Measurements from ENCODE around the gene C11orf21. TPM values are rescaled to one million over a fixed set of nuclear protein-coding genes. Genes with fewer than 3 reads are reported as not detected.

Gene C11orf21
- total and polyA plus RNA-seq, 9 of the 15 experiments (the other 6 are each of a cell fraction or from before 2014, with no cell fraction given), result 0.10 to 2.6 (median 2.0) TPM

DNA sequence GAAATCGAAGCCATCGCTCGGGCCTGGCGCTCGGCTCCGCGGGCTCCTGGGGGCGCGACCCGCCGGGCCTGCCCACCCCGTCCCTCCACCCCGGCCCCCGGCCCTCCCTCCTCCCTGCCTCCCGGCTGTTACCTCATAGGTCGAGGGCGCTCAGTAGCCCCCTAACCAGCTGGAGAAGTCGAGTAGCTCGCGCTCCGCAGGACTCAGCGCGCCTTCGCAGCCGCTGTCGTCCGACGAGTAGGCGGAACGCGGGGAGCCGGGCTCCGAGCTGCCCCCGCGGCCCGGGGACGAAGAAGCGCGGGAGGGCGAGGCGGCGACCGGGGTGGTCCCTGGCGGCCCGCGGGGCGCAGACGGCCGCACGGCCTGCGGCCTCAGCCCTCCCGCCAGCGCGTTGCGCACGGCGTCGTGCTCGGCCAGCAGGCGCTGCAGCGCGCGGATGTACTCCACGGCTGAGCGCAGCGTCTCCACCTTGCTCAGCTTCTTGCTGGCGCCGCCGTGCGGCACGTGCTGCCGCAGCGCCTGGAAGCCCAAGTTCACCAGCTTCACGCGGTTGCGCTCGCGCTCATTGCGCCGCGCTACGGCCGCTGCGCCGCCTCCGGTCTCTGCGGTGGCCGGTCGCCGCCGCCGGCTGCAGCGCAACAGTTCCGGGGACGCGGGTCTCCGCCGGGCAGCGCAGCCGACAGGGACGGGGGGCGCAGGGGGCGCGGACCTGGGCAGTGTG, 32.0 kb downstream of the C11orf21 start (continued):
- TF ChIP-seq, protein P1, sequence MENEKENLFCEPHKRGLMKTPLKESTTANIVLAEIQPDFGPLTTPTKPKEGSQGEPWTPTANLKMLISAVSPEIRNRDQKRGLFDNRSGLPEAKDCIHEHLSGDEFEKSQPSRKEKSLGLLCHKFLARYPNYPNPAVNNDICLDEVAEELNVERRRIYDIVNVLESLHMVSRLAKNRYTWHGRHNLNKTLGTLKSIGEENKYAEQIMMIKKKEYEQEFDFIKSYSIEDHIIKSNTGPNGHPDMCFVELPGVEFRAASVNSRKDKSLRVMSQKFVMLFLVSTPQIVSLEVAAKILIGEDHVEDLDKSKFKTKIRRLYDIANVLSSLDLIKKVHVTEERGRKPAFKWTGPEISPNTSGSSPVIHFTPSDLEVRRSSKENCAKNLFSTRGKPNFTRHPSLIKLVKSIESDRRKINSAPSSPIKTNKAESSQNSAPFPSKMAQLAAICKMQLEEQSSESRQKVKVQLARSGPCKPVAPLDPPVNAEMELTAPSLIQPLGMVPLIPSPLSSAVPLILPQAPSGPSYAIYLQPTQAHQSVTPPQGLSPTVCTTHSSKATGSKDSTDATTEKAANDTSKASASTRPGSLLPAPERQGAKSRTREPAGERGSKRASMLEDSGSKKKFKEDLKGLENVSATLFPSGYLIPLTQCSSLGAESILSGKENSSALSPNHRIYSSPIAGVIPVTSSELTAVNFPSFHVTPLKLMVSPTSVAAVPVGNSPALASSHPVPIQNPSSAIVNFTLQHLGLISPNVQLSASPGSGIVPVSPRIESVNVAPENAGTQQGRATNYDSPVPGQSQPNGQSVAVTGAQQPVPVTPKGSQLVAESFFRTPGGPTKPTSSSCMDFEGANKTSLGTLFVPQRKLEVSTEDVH (IDR thresholded peaks at IDR 0.05; ENCODE audit: low read depth, partially characterized antibody), result no peak
- TF ChIP-seq ESRRB (CRISPR knock-in tag; IDR thresholded peaks at IDR 0.05; ENCODE audit: borderline replicate concordance) (no peak), CEBPG (CRISPR knock-in tag; IDR thresholded peaks at IDR 0.05) (peak; percentile 37; the same call in 1 of the 2 replicates), CEBPG (tag; conservative IDR thresholded peaks at IDR 0.05 in 1 of 2, IDR thresholded peaks at IDR 0.05 in 1 of 2) (no peak; a peak in 1 of 4 replicates), RB1 (IDR thresholded peaks at IDR 0.05; ENCODE audit: low read depth) (peak; percentile 50; the same call in 1 of the 2 replicates), FOXA3 (CRISPR knock-in tag; conservative IDR thresholded peaks at IDR 0.05 in 1 of 2, IDR thresholded peaks at IDR 0.05 in 1 of 2) (0 out of 4 replicates have a peak, but pooled peaks of 1 of the 2 experiments have one; percentile 77), SUPT5H (IDR thresholded peaks at IDR 0.05) (no peak), ZC3H4 (CRISPR knock-in tag; IDR thresholded peaks at IDR 0.05; ENCODE audit: borderline replicate concordance) (no peak), NR2C2 (CRISPR knock-in tag; IDR thresholded peaks at IDR 0.05) (peak; percentile 64), NR2C2 (tag; IDR thresholded peaks at IDR 0.05) (no peak), ZNF561 (CRISPR knock-in tag; conservative IDR thresholded peaks at IDR 0.05) (no peak), MCM7 (IDR thresholded peaks at IDR 0.05) (no peak), ZNF778 (CRISPR knock-in tag; IDR thresholded peaks at IDR 0.05) (no peak), HNRNPLL (IDR thresholded peaks at IDR 0.05; ENCODE audit: low read depth, low read length, poor library complexity, severe bottlenecking) (peak; percentile 95), CBX1 (IDR thresholded peaks at IDR 0.05; ENCODE audit: low read depth) (no peak)
- TF ChIP-seq, protein P2, sequence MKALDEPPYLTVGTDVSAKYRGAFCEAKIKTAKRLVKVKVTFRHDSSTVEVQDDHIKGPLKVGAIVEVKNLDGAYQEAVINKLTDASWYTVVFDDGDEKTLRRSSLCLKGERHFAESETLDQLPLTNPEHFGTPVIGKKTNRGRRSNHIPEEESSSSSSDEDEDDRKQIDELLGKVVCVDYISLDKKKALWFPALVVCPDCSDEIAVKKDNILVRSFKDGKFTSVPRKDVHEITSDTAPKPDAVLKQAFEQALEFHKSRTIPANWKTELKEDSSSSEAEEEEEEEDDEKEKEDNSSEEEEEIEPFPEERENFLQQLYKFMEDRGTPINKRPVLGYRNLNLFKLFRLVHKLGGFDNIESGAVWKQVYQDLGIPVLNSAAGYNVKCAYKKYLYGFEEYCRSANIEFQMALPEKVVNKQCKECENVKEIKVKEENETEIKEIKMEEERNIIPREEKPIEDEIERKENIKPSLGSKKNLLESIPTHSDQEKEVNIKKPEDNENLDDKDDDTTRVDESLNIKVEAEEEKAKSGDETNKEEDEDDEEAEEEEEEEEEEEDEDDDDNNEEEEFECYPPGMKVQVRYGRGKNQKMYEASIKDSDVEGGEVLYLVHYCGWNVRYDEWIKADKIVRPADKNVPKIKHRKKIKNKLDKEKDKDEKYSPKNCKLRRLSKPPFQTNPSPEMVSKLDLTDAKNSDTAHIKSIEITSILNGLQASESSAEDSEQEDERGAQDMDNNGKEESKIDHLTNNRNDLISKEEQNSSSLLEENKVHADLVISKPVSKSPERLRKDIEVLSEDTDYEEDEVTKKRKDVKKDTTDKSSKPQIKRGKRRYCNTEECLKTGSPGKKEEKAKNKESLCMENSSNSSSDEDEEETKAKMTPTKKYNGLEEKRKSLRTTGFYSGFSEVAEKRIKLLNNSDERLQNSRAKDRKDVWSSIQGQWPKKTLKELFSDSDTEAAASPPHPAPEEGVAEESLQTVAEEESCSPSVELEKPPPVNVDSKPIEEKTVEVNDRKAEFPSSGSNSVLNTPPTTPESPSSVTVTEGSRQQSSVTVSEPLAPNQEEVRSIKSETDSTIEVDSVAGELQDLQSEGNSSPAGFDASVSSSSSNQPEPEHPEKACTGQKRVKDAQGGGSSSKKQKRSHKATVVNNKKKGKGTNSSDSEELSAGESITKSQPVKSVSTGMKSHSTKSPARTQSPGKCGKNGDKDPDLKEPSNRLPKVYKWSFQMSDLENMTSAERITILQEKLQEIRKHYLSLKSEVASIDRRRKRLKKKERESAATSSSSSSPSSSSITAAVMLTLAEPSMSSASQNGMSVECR (CRISPR knock-in tag; IDR thresholded peaks at IDR 0.05), result peak; percentile 61; the same call in 1 of the 2 replicates
- TF ChIP-seq, protein P3, sequence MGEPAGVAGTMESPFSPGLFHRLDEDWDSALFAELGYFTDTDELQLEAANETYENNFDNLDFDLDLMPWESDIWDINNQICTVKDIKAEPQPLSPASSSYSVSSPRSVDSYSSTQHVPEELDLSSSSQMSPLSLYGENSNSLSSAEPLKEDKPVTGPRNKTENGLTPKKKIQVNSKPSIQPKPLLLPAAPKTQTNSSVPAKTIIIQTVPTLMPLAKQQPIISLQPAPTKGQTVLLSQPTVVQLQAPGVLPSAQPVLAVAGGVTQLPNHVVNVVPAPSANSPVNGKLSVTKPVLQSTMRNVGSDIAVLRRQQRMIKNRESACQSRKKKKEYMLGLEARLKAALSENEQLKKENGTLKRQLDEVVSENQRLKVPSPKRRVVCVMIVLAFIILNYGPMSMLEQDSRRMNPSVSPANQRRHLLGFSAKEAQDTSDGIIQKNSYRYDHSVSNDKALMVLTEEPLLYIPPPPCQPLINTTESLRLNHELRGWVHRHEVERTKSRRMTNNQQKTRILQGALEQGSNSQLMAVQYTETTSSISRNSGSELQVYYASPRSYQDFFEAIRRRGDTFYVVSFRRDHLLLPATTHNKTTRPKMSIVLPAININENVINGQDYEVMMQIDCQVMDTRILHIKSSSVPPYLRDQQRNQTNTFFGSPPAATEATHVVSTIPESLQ (CRISPR knock-in tag; IDR thresholded peaks at IDR 0.05), result 0 out of 2 replicates have a peak, but pooled peaks have one; percentile 46
- TF ChIP-seq, protein P4, sequence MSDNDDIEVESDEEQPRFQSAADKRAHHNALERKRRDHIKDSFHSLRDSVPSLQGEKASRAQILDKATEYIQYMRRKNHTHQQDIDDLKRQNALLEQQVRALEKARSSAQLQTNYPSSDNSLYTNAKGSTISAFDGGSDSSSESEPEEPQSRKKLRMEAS (CRISPR knock-in tag; IDR thresholded peaks at IDR 0.05), result peak; percentile 93

All from K562 (cell line).